ENCODE data around the gene DGCR2.

DGCR2 gene

DNA sequence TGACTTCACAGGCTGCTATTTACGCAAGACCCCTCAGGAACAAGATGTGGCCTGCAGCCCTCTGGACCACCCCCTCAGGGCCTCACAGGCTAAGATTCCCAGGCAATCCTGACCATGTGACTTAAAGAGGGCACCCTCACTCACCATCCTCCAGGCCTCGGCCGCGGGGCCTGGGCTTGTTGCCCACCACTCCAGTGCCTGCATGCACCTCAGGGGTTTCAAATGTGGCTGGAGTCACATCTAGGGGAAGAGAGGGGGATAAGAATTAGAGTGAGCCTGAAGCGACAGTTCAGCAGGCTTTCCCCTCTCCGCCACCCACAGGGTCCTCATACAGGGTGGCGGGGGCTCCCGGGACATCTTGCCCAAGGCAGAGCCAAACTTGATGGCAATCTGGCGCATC lies 20.2 kb upstream of the DGCR2 start:
- TF ChIP-seq, protein P1, sequence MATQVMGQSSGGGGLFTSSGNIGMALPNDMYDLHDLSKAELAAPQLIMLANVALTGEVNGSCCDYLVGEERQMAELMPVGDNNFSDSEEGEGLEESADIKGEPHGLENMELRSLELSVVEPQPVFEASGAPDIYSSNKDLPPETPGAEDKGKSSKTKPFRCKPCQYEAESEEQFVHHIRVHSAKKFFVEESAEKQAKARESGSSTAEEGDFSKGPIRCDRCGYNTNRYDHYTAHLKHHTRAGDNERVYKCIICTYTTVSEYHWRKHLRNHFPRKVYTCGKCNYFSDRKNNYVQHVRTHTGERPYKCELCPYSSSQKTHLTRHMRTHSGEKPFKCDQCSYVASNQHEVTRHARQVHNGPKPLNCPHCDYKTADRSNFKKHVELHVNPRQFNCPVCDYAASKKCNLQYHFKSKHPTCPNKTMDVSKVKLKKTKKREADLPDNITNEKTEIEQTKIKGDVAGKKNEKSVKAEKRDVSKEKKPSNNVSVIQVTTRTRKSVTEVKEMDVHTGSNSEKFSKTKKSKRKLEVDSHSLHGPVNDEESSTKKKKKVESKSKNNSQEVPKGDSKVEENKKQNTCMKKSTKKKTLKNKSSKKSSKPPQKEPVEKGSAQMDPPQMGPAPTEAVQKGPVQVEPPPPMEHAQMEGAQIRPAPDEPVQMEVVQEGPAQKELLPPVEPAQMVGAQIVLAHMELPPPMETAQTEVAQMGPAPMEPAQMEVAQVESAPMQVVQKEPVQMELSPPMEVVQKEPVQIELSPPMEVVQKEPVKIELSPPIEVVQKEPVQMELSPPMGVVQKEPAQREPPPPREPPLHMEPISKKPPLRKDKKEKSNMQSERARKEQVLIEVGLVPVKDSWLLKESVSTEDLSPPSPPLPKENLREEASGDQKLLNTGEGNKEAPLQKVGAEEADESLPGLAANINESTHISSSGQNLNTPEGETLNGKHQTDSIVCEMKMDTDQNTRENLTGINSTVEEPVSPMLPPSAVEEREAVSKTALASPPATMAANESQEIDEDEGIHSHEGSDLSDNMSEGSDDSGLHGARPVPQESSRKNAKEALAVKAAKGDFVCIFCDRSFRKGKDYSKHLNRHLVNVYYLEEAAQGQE (IDR thresholded peaks at IDR 0.05; ENCODE audit: insufficient replicate concordance, low read depth): no peak
- TF ChIP-seq GABPA (IDR thresholded peaks at IDR 0.05; ENCODE audit: low read depth) (no peak), SPI1 (IDR thresholded peaks at IDR 0.05; ENCODE audit: borderline replicate concordance, low read depth) (no peak), POLR2AphosphoS5 (IDR thresholded peaks at IDR 0.05; ENCODE audit: low read depth) (no peak)
- TF ChIP-seq, protein P2, sequence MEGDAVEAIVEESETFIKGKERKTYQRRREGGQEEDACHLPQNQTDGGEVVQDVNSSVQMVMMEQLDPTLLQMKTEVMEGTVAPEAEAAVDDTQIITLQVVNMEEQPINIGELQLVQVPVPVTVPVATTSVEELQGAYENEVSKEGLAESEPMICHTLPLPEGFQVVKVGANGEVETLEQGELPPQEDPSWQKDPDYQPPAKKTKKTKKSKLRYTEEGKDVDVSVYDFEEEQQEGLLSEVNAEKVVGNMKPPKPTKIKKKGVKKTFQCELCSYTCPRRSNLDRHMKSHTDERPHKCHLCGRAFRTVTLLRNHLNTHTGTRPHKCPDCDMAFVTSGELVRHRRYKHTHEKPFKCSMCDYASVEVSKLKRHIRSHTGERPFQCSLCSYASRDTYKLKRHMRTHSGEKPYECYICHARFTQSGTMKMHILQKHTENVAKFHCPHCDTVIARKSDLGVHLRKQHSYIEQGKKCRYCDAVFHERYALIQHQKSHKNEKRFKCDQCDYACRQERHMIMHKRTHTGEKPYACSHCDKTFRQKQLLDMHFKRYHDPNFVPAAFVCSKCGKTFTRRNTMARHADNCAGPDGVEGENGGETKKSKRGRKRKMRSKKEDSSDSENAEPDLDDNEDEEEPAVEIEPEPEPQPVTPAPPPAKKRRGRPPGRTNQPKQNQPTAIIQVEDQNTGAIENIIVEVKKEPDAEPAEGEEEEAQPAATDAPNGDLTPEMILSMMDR (IDR thresholded peaks at IDR 0.05; ENCODE audit: insufficient read depth, low read length): no peak
- H3K27me3 ChIP-seq (ENCODE audit: insufficient read depth, poor library complexity, severe bottlenecking): no peaks in the 10 kb centered on the region
- DNase-seq (ENCODE audit: low read depth in 1 of 2, low spot score in 1 of 2): no peak
- no peak overlapping the region for H3K27ac ChIP-seq (replicated peaks)
- no peak overlapping the region for H3K4me3 ChIP-seq (replicated peaks; ENCODE audit: insufficient read depth, low read length)

GRCh38 chr22:19139974-19140373 lies 17.8 kb upstream of the DGCR2 start:
- H3K4me3 ChIP-seq (replicated peaks; ENCODE audit: insufficient read depth, low read length): no peak overlapping the region
- TF ChIP-seq SPI1 (IDR thresholded peaks at IDR 0.05; ENCODE audit: borderline replicate concordance, low read depth) (no peak), GABPA (IDR thresholded peaks at IDR 0.05; ENCODE audit: low read depth) (no peak), POLR2AphosphoS5 (IDR thresholded peaks at IDR 0.05; ENCODE audit: low read depth) (no peak)
- TF ChIP-seq, protein P2 (IDR thresholded peaks at IDR 0.05; ENCODE audit: insufficient read depth, low read length): no peak
- TF ChIP-seq, protein P1 (IDR thresholded peaks at IDR 0.05; ENCODE audit: insufficient replicate concordance, low read depth): no peak
- DNase-seq (ENCODE audit: low read depth in 1 of 2, low spot score in 1 of 2): no peak
- H3K27ac ChIP-seq (replicated peaks): no peak overlapping the region
- H3K27me3 ChIP-seq (ENCODE audit: insufficient read depth, poor library complexity, severe bottlenecking): no peaks in the 10 kb centered on the region

- Histone ChIP-seq H3K27ac (replicated peaks) (no peak overlapping the region), H3K27me3 (ENCODE audit: insufficient read depth, poor library complexity, severe bottlenecking) (no peaks in the 10 kb centered on the region), H3K4me3 (replicated peaks; ENCODE audit: insufficient read depth, low read length) (no peak overlapping the region)
- TF ChIP-seq GABPA (IDR thresholded peaks at IDR 0.05; ENCODE audit: low read depth): no peak
- TF ChIP-seq, protein P1 (IDR thresholded peaks at IDR 0.05; ENCODE audit: insufficient replicate concordance, low read depth): no peak
- TF ChIP-seq, protein P2 (IDR thresholded peaks at IDR 0.05; ENCODE audit: insufficient read depth, low read length): no peak
- TF ChIP-seq SPI1 (IDR thresholded peaks at IDR 0.05; ENCODE audit: borderline replicate concordance, low read depth): no peak
- TF ChIP-seq POLR2AphosphoS5 (IDR thresholded peaks at IDR 0.05; ENCODE audit: low read depth): no peak
- DNase-seq (ENCODE audit: low read depth in 1 of 2, low spot score in 1 of 2): no peak
These were observed 16.8 kb upstream of the DGCR2 start for GRCh38 chr22:19139001-19139356.

Data from HL-60 (cell line).